Measurements from ENCODE around the gene LUZP2.

Gene LUZP2

GRCh38 chr11:24478718-24479117, 18.1 kb upstream of the LUZP2 start:
- no peaks in the 10 kb centered on the region for H3K27me3 ChIP-seq (replicated peaks; ENCODE audit: control insufficient read depth, insufficient read depth, low read length)
- H3K4me3 ChIP-seq (replicated peaks; ENCODE audit: low read depth, low read length), result no peak overlapping the region
- DNase-seq (ENCODE audit: extremely low read depth, insufficient read length), result no peak
- no peaks in the 10 kb centered on the region for H3K36me3 ChIP-seq (ENCODE audit: control insufficient read depth, insufficient read depth, low read length)
- no peak for TF ChIP-seq CTCF (IDR thresholded peaks at IDR 0.05; ENCODE audit: insufficient read depth, low read length, poor library complexity, severe bottlenecking)

GRCh38 chr11:24489477-24489876, 7.4 kb upstream of the LUZP2 start:
- DNase-seq (ENCODE audit: extremely low read depth, insufficient read length), result no peak
- Histone ChIP-seq H3K4me3 (replicated peaks; ENCODE audit: low read depth, low read length) (no peak overlapping the region), H3K27me3 (replicated peaks; ENCODE audit: control insufficient read depth, insufficient read depth, low read length) (no peaks in the 10 kb centered on the region), H3K36me3 (ENCODE audit: control insufficient read depth, insufficient read depth, low read length) (no peaks in the 10 kb centered on the region)
- no peak for TF ChIP-seq CTCF (IDR thresholded peaks at IDR 0.05; ENCODE audit: insufficient read depth, low read length, poor library complexity, severe bottlenecking)

- Histone ChIP-seq H3K27me3 (replicated peaks; ENCODE audit: control insufficient read depth, insufficient read depth, low read length) (no peaks in the 10 kb centered on the region), H3K36me3 (ENCODE audit: control insufficient read depth, insufficient read depth, low read length) (no peaks in the 10 kb centered on the region), H3K4me3 (replicated peaks; ENCODE audit: low read depth, low read length) (no peak overlapping the region)
- TF ChIP-seq CTCF (IDR thresholded peaks at IDR 0.05; ENCODE audit: insufficient read depth, low read length, poor library complexity, severe bottlenecking), result no peak
- DNase-seq (ENCODE audit: extremely low read depth, insufficient read length), result no peak
Measured at GRCh38 chr11:24496386-24496735, 492 bp upstream of the LUZP2 start.

- DNase-seq (ENCODE audit: extremely low read depth, insufficient read length), result no peak
- Histone ChIP-seq H3K27me3 (replicated peaks; ENCODE audit: control insufficient read depth, insufficient read depth, low read length) (no peaks in the 10 kb centered on the region), H3K36me3 (ENCODE audit: control insufficient read depth, insufficient read depth, low read length) (no peaks in the 10 kb centered on the region), H3K4me3 (replicated peaks; ENCODE audit: low read depth, low read length) (no peak overlapping the region)
- TF ChIP-seq CTCF (IDR thresholded peaks at IDR 0.05; ENCODE audit: insufficient read depth, low read length, poor library complexity, severe bottlenecking), result no peak
Measured at GRCh38 chr11:24497831-24498230, 978 bp downstream of the LUZP2 start.

GRCh38 chr11:24502425-24502824, 5.6 kb downstream of the LUZP2 start:
- H3K4me3 ChIP-seq (replicated peaks; ENCODE audit: low read depth, low read length), result no peak overlapping the region
- no peak for DNase-seq (ENCODE audit: extremely low read depth, insufficient read length)
- TF ChIP-seq CTCF (IDR thresholded peaks at IDR 0.05; ENCODE audit: insufficient read depth, low read length, poor library complexity, severe bottlenecking), result no peak

GRCh38 chr11:24509114-24509513, 12.3 kb downstream of the LUZP2 start:
- H3K36me3 ChIP-seq (ENCODE audit: control insufficient read depth, insufficient read depth, low read length), result no peaks in the 10 kb centered on the region
- no peak for DNase-seq (ENCODE audit: extremely low read depth, insufficient read length)
- no peak overlapping the region for H3K4me3 ChIP-seq (replicated peaks; ENCODE audit: low read depth, low read length)
- TF ChIP-seq CTCF (IDR thresholded peaks at IDR 0.05; ENCODE audit: insufficient read depth, low read length, poor library complexity, severe bottlenecking), result no peak
- H3K27me3 ChIP-seq (replicated peaks; ENCODE audit: control insufficient read depth, insufficient read depth, low read length), result no peaks in the 10 kb centered on the region

More at GRCh38 chr11:24502425-24502824, 5.6 kb downstream of the LUZP2 start:
- H3K27me3 ChIP-seq (replicated peaks; ENCODE audit: control insufficient read depth, insufficient read depth, low read length), result no peaks in the 10 kb centered on the region
- no peaks in the 10 kb centered on the region for H3K36me3 ChIP-seq (ENCODE audit: control insufficient read depth, insufficient read depth, low read length)
